HCT116 (cell line): Measurements from ENCODE around the gene CKM. TPM values are rescaled to one million over a fixed set of nuclear protein-coding genes. Genes with fewer than 3 reads are reported as not detected.

Source experiments
- ATAC-seq: fragments of 200-7000 bp; cut with Tn5 transposase; 2 replicates; pipeline ENCODE4 v1.9.1; 2020; ENCODE audit warnings: mild to moderate bottlenecking, moderate library complexity
- BruUV-seq: library from RNA; stranded (reverse); fragments of 400-500 nt; replicated peaks from 2 replicates; lab custom pipeline; 2021; lab: Mats Ljungman, UMichigan
- CTCF ChIA-PET: fragments of 300-600 bp; sonication (Branson Sonifier 250); formaldehyde crosslinking; loops from one replicate; lab custom pipeline; 2021; ENCODE audit warnings: antibody characterized with exemption; lab: Charles Lee
- POLR2A ChIA-PET: fragments of 300-600, 350-600 bp; sonication (Branson Sonifier 250); formaldehyde crosslinking; loops from one replicate; lab custom pipeline; 2021; ENCODE audit warnings: antibody characterized with exemption; lab: Charles Lee
- RAD21 ChIA-PET, 2 experiments: fragments of 300-600 bp; sonication (Branson Sonifier 250); formaldehyde crosslinking; loops; one replicate each; lab custom pipeline; 2023; ENCODE audit warnings: low total read pairs in 2 of 2; ENCODE audit not compliant: uncharacterized antibody in 2 of 2, unreplicated experiment in 2 of 2, low non-redundant PET in 1 of 2; lab: Charles Lee
- DNase-seq: peaks from one replicate; pipeline ENCODE4 v3.0.0-alpha.2; 2010; ENCODE audit warnings: low read depth, low spot score
- H2AFZ ChIP-seq: fragments of 200-600 bp; shearing (Covaris generic), sonication (generic); 2 replicates; pipeline ENCODE4 v1.6.1; 2017; ENCODE audit warnings: low read depth, mixed run types, mixed read lengths, antibody characterized with exemption, low read length; ENCODE audit not compliant: poor library complexity, severe bottlenecking
- H3K27ac ChIP-seq: 2 replicates; pipeline ENCODE4 v1.5.1; 2012; ENCODE audit warnings: low read depth, low read length
- H3K27me3 ChIP-seq: fragments of 200-600 bp; sonication (generic); 2 replicates; pipeline ENCODE4 v1.6.1; 2016; ENCODE audit warnings: mixed run types, low read length, mixed read lengths; ENCODE audit not compliant: insufficient read depth
- H3K36me3 ChIP-seq, 2 experiments: fragments of 200-500 bp in 1 of 2; fragments of 200-600 bp in 1 of 2; sonication (Bioruptor generic) in 1 of 2; sonication (generic) in 1 of 2; 2 replicates each; pipeline versions ENCODE4 v1.5.1 to v1.6.1; 2014 to 2016; ENCODE audit warnings: low read length in 2 of 2, inconsistent platforms in 1 of 2, mixed read lengths in 1 of 2, mixed run types in 1 of 2; ENCODE audit not compliant: insufficient read depth in 2 of 2, control insufficient read depth in 1 of 2
- H3K4me1 ChIP-seq, 2 experiments: fragments of 200-600 bp in 1 of 2; sonication (generic) in 1 of 2; 2 replicates each; pipeline versions ENCODE4 v1.5.1 to v1.6.1; 2012 to 2017; ENCODE audit warnings: low read length in 2 of 2, inconsistent platforms in 1 of 2, mild to moderate bottlenecking in 1 of 2, mixed read lengths in 1 of 2, mixed run types in 1 of 2, moderate library complexity in 1 of 2; ENCODE audit not compliant: insufficient read depth in 2 of 2, control insufficient read depth in 1 of 2
- H3K4me2 ChIP-seq: fragments of 200-600 bp; sonication (generic); 2 replicates; pipeline ENCODE4 v1.6.1; 2017; ENCODE audit warnings: mixed run types, low read length, mixed read lengths
- H3K4me3 ChIP-seq, 2 experiments: fragments of 200-600 bp in 1 of 2; sonication (generic) in 1 of 2; replicated peaks in 1 of 2; 2 replicates each; pipeline ENCODE4 v1.5.1; 2011 to 2016; ENCODE audit warnings: low read length in 2 of 2, control low read depth in 1 of 2, low read depth in 1 of 2, mild to moderate bottlenecking in 1 of 2, mixed read lengths in 1 of 2, mixed run types in 1 of 2
- H3K79me2 ChIP-seq: fragments of 200-600 bp; sonication (generic); 2 replicates; pipeline ENCODE4 v1.6.1; 2017; ENCODE audit warnings: mild to moderate bottlenecking, mixed run types, low read length, moderate library complexity, mixed read lengths; ENCODE audit not compliant: insufficient read depth
- H3K9ac ChIP-seq: fragments of 200-600 bp; sonication (generic); 2 replicates; pipeline ENCODE4 v1.6.1; 2016; ENCODE audit warnings: low read length, mixed read lengths
- H3K9me2 ChIP-seq: fragments of 200-600 bp; sonication (generic), shearing (Covaris generic); 2 replicates; pipeline ENCODE4 v1.6.1; 2017; ENCODE audit warnings: mixed run types, mild to moderate bottlenecking, moderate library complexity; ENCODE audit not compliant: insufficient read depth
- H3K9me3 ChIP-seq, 2 experiments: fragments of 200-500 bp in 1 of 2; fragments of 200-600 bp in 1 of 2; sonication (Bioruptor generic) in 1 of 2; sonication (generic) in 1 of 2; 2 replicates each; pipeline ENCODE4 v1.6.1; 2014 to 2017; ENCODE audit warnings: low read length in 2 of 2, mixed read lengths in 2 of 2, inconsistent platforms in 1 of 2, low read depth in 1 of 2, mild to moderate bottlenecking in 1 of 2, mixed run types in 1 of 2, moderate library complexity in 1 of 2; ENCODE audit not compliant: control insufficient read depth in 1 of 2, insufficient read depth in 1 of 2
- H4K20me1 ChIP-seq: fragments of 200-600 bp; sonication (generic), shearing (Covaris generic); 2 replicates; pipeline ENCODE4 v1.6.1; 2017; ENCODE audit warnings: mixed run types, mild to moderate bottlenecking, moderate library complexity; ENCODE audit not compliant: insufficient read depth
- EZH2 ChIP-seq: fragments of 200-600 bp; sonication (generic); IDR thresholded peaks from 2 replicates; pipeline ENCODE4 v1.6.1; 2017; ENCODE audit warnings: antibody characterized with exemption, mixed run types
- EZH2phosphoT487 ChIP-seq: fragments of 200-600 bp; IDR thresholded peaks from 2 replicates; pipeline ENCODE4 v1.6.1; 2018; ENCODE audit warnings: antibody characterized with exemption, borderline replicate concordance
- JUND ChIP-seq: IDR thresholded peaks from 2 replicates; pipeline ENCODE4 v1.6.1; 2012
- RAD21 ChIP-seq: IDR thresholded peaks from 2 replicates; pipeline ENCODE4 v1.6.1; 2012; ENCODE audit warnings: low read depth, mild to moderate bottlenecking
- REST ChIP-seq: IDR thresholded peaks from 2 replicates; pipeline ENCODE4 v1.6.1; 2012; ENCODE audit warnings: low read depth
- SP1 ChIP-seq: IDR thresholded peaks from 2 replicates; pipeline ENCODE4 v1.6.1; 2012; ENCODE audit warnings: low read depth
- SRF ChIP-seq: IDR thresholded peaks from 2 replicates; pipeline ENCODE4 v1.6.1; 2012; ENCODE audit warnings: low read depth
- YY1 ChIP-seq: IDR thresholded peaks from 2 replicates; pipeline ENCODE4 v1.6.1; 2011; ENCODE audit warnings: low read length, low read depth, moderate library complexity, mild to moderate bottlenecking; ENCODE audit not compliant: insufficient replicate concordance; ENCODE audit errors: extremely low read depth
- ZNF274 ChIP-seq: fragments of 200-500 bp; sonication (Bioruptor generic); IDR thresholded peaks from 2 replicates; pipeline ENCODE4 v1.6.1; 2014; ENCODE audit warnings: mild to moderate bottlenecking, low read depth, low read length, inconsistent platforms
- intact Hi-C: fragments of 100-400 bp; cut with micrococcal nuclease; formaldehyde crosslinking; loops from 2 replicates; pipeline ENCODE4 v1.10.0; 2022
- total RNA-seq: library from RNA; stranded (reverse); gene quantifications from one replicate; pipeline ENCODE4 v1.2.1, GENCODE V29; 2021; ENCODE audit not compliant: unreplicated experiment

The CKM gene
- total RNA-seq, 1 experiment from 2014 or later = not detected

- H3K36me3 ChIP-seq = no peaks in the 10 kb centered on the region
- no TSS peak for BruUV-seq
These were observed 26.3 kb downstream of the CKM start for GRCh38 chr19:45296355-45296754.

More at GRCh38 chr19:45296355-45296754, 26.3 kb downstream of the CKM start:
- intact Hi-C loops = no loop called here
- Histone ChIP-seq H3K9ac (no peak overlapping the region), H3K4me2 (no peak overlapping the region), H3K4me3 (no peak overlapping the region), H3K4me1 (peaks cover 3 to 27% of the 10 kb centered on the region in 2 experiments; a peak in 3 of 4 replicates), H3K9me2 (no peaks in the 10 kb centered on the region), H3K27me3 (no peaks in the 10 kb centered on the region), H3K27ac (no peak overlapping the region), H4K20me1 (no peaks in the 10 kb centered on the region), H3K9me3 (no peaks in the 10 kb centered on the region), H2AFZ (no peak overlapping the region), H3K79me2 (no peaks in the 10 kb centered on the region)
- POLR2A ChIA-PET = no interaction called here
- RAD21 ChIA-PET = no interaction called here
- ATAC-seq = no peak
- TF ChIP-seq EZH2phosphoT487 (no peak), YY1 (no peak), JUND (no peak), REST (no peak), SRF (no peak), EZH2 (no peak), ZNF274 (no peak), SP1 (no peak), RAD21 (no peak)
- no peak for DNase-seq
- CTCF ChIA-PET = no interaction called here
